ENCODE data around the gene RASSF5. TPM values are rescaled to one million over a fixed set of nuclear protein-coding genes. Genes with fewer than 3 reads are reported as not detected.

The RASSF5 gene
- total and polyA plus RNA-seq, 10 of the 15 experiments (the other 5 are each of a cell fraction or from before 2014, with no cell fraction given) = 14.0 to 89.6 (median 68.9) TPM

GRCh38 chr1:206464456-206464964, 42.8 kb upstream of the RASSF5 start:
- H3K9me3 ChIP-seq (replicated peaks; ENCODE audit: control insufficient read depth, insufficient read depth, low read length) = no peaks in the 10 kb centered on the region
- ChIA-PET CTCF (interaction anchor here (1.1 to 10.1 kb wide), 7 partner anchors 16 to 143 kb away, joined by 3 to 199 read pairs (median 4); no protein-coding TSS in a partner anchor), RAD21 (ENCODE audit: unreplicated experiment) (interaction anchor here (1.4 to 3.3 kb wide), 4 partner anchors 11 to 199 kb away, joined by 3 to 22 read pairs (median 8); no protein-coding TSS in a partner anchor), SMC1A (ENCODE audit: uncharacterized antibody, unreplicated experiment) (interaction anchor here (1.5 to 7.0 kb wide), 4 partner anchors 14 to 119 kb away, joined by 4 to 70 read pairs (median 9); no protein-coding TSS in a partner anchor), POLR2A (interaction anchor here (0.8 to 1.3 kb wide), 3 partner anchors 12 to 41 kb away, joined by 3 to 5 read pairs (median 3); no protein-coding TSS in a partner anchor)
- no peak overlapping the region for H2AFZ ChIP-seq (ENCODE audit: control insufficient read depth, low read depth, low read length)
- no peaks in the 10 kb centered on the region for H3K27me3 ChIP-seq (replicated peaks in 1 of 2; ENCODE audit: control insufficient read depth in 2 of 2, insufficient read depth in 2 of 2, low read length in 1 of 2)
- H3K4me2 ChIP-seq (ENCODE audit: control insufficient read depth, insufficient read depth) = no peak overlapping the region
- no peaks in the 10 kb centered on the region for H4K20me1 ChIP-seq (ENCODE audit: control insufficient read depth, insufficient read depth)
- ATAC-seq = no peak
- H3K9ac ChIP-seq (ENCODE audit: control insufficient read depth, insufficient read depth, low read length) = no peak overlapping the region
- no peak overlapping the region for H3K27ac ChIP-seq (ENCODE audit: control insufficient read depth, insufficient read depth)
- no TSS peak for BruUV-seq (replicated peaks)
- no peaks in the 10 kb centered on the region for H3K36me3 ChIP-seq (ENCODE audit: control insufficient read depth in 2 of 2, insufficient read depth in 2 of 2, low read length in 1 of 2)
- in situ Hi-C loops (cut with MboI) (no loop called here), intact Hi-C loops (cut with micrococcal nuclease; ENCODE audit: unreplicated experiment) (no loop called here)
- 70% methylated on average over 4 of the region's 4 CpGs for WGBS (ENCODE audit: insufficient coverage, insufficient replicate concordance, low lambda C conversion rate, missing lambda C conversion rate)
- DNase-seq (ENCODE audit: low read depth, low spot score) = no peak
- H3K4me3 ChIP-seq = no peak overlapping the region
- no peaks in the 10 kb centered on the region; the same call in 1 of the 2 replicates for H3K79me2 ChIP-seq (ENCODE audit: control insufficient read depth, insufficient read depth, low read length)
- FAIRE-seq = no peak
- H3K4me1 ChIP-seq (ENCODE audit: control insufficient read depth, insufficient read depth, low read length) = peaks cover 50% of the 10 kb centered on the region
- no peak for TF ChIP-seq MYB (IDR thresholded peaks at IDR 0.05; ENCODE audit: borderline replicate concordance, low read depth, low read length)
- TF ChIP-seq CHD4 (IDR thresholded peaks at IDR 0.05) = no peak
- TF ChIP-seq, protein P1, sequence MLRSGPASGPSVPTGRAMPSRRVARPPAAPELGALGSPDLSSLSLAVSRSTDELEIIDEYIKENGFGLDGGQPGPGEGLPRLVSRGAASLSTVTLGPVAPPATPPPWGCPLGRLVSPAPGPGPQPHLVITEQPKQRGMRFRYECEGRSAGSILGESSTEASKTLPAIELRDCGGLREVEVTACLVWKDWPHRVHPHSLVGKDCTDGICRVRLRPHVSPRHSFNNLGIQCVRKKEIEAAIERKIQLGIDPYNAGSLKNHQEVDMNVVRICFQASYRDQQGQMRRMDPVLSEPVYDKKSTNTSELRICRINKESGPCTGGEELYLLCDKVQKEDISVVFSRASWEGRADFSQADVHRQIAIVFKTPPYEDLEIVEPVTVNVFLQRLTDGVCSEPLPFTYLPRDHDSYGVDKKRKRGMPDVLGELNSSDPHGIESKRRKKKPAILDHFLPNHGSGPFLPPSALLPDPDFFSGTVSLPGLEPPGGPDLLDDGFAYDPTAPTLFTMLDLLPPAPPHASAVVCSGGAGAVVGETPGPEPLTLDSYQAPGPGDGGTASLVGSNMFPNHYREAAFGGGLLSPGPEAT (IDR thresholded peaks at IDR 0.05; ENCODE audit: low read depth) = no peak
- TF ChIP-seq ZBTB11 (CRISPR knock-in tag; IDR thresholded peaks at IDR 0.05) = no peak
- no peak for TF ChIP-seq PML (IDR thresholded peaks at IDR 0.05; ENCODE audit: low read length)
- TF ChIP-seq, protein P2, sequence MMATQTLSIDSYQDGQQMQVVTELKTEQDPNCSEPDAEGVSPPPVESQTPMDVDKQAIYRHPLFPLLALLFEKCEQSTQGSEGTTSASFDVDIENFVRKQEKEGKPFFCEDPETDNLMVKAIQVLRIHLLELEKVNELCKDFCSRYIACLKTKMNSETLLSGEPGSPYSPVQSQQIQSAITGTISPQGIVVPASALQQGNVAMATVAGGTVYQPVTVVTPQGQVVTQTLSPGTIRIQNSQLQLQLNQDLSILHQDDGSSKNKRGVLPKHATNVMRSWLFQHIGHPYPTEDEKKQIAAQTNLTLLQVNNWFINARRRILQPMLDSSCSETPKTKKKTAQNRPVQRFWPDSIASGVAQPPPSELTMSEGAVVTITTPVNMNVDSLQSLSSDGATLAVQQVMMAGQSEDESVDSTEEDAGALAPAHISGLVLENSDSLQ (IDR thresholded peaks at IDR 0.05) = no peak
- no peak for TF ChIP-seq PRDM15 (CRISPR knock-in tag; IDR thresholded peaks at IDR 0.05)
- no peak for TF ChIP-seq SRF (IDR thresholded peaks at IDR 0.05; ENCODE audit: low read depth in 2 of 2, low read length in 2 of 2)
- no peak for TF ChIP-seq GABPA (IDR thresholded peaks at IDR 0.05; ENCODE audit: low read depth)
- no peak for TF ChIP-seq EZH2 (IDR thresholded peaks at IDR 0.05; ENCODE audit: borderline replicate concordance, control insufficient read depth, low read depth, low read length)
- no peak for TF ChIP-seq SMC3 (IDR thresholded peaks at IDR 0.05; ENCODE audit: borderline replicate concordance, low read length)
- no peak for TF ChIP-seq NBN (IDR thresholded peaks at IDR 0.05)
